ENCODE data around the gene DSE. TPM values are rescaled to one million over a fixed set of nuclear protein-coding genes. Genes with fewer than 3 reads are reported as not detected.

DSE gene
- total RNA-seq, 1 experiment from 2014 or later: 43.3 TPM

DNA sequence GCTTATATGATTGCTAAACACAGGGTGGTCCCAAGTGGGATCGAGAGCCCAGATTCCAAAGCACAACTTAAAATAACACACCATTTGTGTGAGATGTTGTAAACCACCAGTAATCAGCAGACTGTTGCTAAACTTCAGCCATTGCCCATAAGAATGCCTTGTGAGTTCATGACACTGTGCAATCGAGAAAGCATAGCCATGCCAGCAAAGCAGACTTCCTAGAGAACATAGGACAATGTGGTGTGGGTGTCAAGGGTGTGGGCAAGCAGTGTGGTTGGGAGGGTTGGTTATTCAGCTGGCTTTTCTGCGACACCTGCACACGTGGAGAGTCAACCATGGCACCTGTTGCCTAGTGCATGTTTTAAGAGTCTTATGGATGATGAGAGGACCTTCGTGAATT lies 74.4 kb downstream of the DSE start:
- H3K4me1 ChIP-seq (replicated peaks; ENCODE audit: insufficient read depth): peaks cover 26% of the 10 kb centered on the region
- ChIA-PET POLR2A (ENCODE audit: unreplicated experiment) (interaction anchor here (0.6 kb wide), 1 partner anchor 24 kb away, joined by 4 read pairs; no protein-coding TSS in a partner anchor), CTCF (no interaction called here)
- no peak overlapping the region for H2AFZ ChIP-seq
- 0 out of 2 replicates have a peak, but pooled peaks cover 11% of the 10 kb centered on the region for H3F3A ChIP-seq (ENCODE audit: insufficient read depth, low read depth)
- H3K4me3 ChIP-seq: no peak overlapping the region
- H3K79me2 ChIP-seq (ENCODE audit: low read depth): no peaks in the 10 kb centered on the region
- no peaks in the 10 kb centered on the region for H4K20me1 ChIP-seq (ENCODE audit: insufficient read depth)
- H3K27ac ChIP-seq: no peak overlapping the region
- H3K4me2 ChIP-seq: no peak overlapping the region
- TF ChIP-seq, protein P1, sequence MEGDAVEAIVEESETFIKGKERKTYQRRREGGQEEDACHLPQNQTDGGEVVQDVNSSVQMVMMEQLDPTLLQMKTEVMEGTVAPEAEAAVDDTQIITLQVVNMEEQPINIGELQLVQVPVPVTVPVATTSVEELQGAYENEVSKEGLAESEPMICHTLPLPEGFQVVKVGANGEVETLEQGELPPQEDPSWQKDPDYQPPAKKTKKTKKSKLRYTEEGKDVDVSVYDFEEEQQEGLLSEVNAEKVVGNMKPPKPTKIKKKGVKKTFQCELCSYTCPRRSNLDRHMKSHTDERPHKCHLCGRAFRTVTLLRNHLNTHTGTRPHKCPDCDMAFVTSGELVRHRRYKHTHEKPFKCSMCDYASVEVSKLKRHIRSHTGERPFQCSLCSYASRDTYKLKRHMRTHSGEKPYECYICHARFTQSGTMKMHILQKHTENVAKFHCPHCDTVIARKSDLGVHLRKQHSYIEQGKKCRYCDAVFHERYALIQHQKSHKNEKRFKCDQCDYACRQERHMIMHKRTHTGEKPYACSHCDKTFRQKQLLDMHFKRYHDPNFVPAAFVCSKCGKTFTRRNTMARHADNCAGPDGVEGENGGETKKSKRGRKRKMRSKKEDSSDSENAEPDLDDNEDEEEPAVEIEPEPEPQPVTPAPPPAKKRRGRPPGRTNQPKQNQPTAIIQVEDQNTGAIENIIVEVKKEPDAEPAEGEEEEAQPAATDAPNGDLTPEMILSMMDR (conservative IDR thresholded peaks at IDR 0.05): no peak
- no peak for TF ChIP-seq EZH2 (IDR thresholded peaks at IDR 0.05; ENCODE audit: low read depth)
- no peaks in the 10 kb centered on the region for H3K9me2 ChIP-seq (ENCODE audit: insufficient read depth)
- no peaks in the 10 kb centered on the region for H3K36me3 ChIP-seq (ENCODE audit: low read depth)
- DNase-seq: no peak
- BruUV-seq (replicated peaks): no TSS peak
- H3K27me3 ChIP-seq (ENCODE audit: insufficient read depth, low read depth): no peaks in the 10 kb centered on the region
- no peaks in the 10 kb centered on the region for H3K9me3 ChIP-seq (ENCODE audit: insufficient read depth, low read depth)
- intact Hi-C loops (cut with micrococcal nuclease; ENCODE audit: unreplicated experiment): no loop called here

DNA sequence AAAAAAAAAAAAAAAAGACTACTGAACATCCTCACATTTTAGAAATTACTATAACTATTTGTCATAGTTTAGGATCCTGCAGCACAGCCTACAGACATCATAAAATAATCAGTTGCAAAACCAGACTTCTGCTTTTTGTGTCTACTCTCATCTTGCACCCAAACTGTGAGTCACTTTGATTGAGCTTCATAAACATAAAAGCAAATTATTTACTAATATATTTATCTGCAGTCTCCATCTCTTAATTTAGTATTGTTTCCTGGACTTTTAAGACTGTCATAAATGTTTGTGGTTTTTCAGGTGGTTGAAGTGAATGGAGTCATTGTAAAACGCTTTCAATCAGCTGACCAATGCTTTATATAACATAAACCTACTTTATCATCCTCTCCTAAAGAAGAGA lies 75.7 kb downstream of the DSE start:
- intact Hi-C loops (cut with micrococcal nuclease; ENCODE audit: unreplicated experiment): no loop called here
- Histone ChIP-seq H3F3A (ENCODE audit: insufficient read depth, low read depth) (0 out of 2 replicates have a peak, but pooled peaks cover 11% of the 10 kb centered on the region), H3K4me2 (no peak overlapping the region), H3K79me2 (ENCODE audit: low read depth) (no peaks in the 10 kb centered on the region), H2AFZ (no peak overlapping the region), H3K36me3 (ENCODE audit: low read depth) (no peaks in the 10 kb centered on the region), H3K4me3 (no peak overlapping the region), H4K20me1 (ENCODE audit: insufficient read depth) (no peaks in the 10 kb centered on the region), H3K4me1 (replicated peaks; ENCODE audit: insufficient read depth) (peaks cover 26% of the 10 kb centered on the region), H3K9me2 (ENCODE audit: insufficient read depth) (no peaks in the 10 kb centered on the region), H3K27ac (no peak overlapping the region), H3K9me3 (ENCODE audit: insufficient read depth, low read depth) (no peaks in the 10 kb centered on the region), H3K27me3 (ENCODE audit: insufficient read depth, low read depth) (no peaks in the 10 kb centered on the region)
- TF ChIP-seq, protein P1 (conservative IDR thresholded peaks at IDR 0.05): no peak
- BruUV-seq (replicated peaks): no TSS peak
- POLR2A ChIA-PET (ENCODE audit: unreplicated experiment): interaction anchor here (0.6 kb wide), 1 partner anchor 65 kb away, joined by 3 read pairs; the partner anchor contains the start of gene CALHM5
- DNase-seq: peak in 1 of 2 experiments; percentile 80
- CTCF ChIA-PET: interaction anchor here (0.7 kb wide), 2 partner anchors 75 to 398 kb away, joined by 6 to 9 read pairs; no protein-coding TSS in a partner anchor

DNA sequence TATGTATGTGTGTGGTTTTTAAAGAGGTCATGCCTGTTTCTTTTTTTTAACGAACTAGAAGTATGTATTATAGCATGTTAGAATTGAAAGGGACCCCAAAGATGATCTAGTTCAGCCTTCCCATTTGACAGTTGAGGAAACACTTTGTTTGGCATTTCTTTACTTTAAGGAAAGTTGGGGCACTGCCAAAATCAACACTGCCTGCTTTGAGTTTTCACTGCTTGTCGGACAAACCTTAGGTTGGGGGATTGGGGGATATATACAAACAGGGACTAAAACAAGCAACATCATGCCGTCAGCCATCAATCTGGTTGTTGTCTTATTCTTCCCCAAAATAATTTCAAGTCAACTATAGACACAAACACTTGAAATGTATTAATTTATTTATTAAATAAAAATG lies 76.3 kb downstream of the DSE start:
- H3K4me3 ChIP-seq: no peak overlapping the region
- H3K27ac ChIP-seq: no peak overlapping the region; the same call in 1 of the 2 replicates

More for the DNA sequence above, 76.3 kb downstream of the DSE start:
- Histone ChIP-seq H4K20me1 (ENCODE audit: insufficient read depth) (no peaks in the 10 kb centered on the region), H3K36me3 (ENCODE audit: low read depth) (no peaks in the 10 kb centered on the region), H3K4me2 (peak overlapping the region; percentile 11; the same call in 1 of the 2 replicates), H3K79me2 (ENCODE audit: low read depth) (no peaks in the 10 kb centered on the region), H3K27me3 (ENCODE audit: insufficient read depth, low read depth) (no peaks in the 10 kb centered on the region), H3F3A (ENCODE audit: insufficient read depth, low read depth) (0 out of 2 replicates have a peak, but pooled peaks cover 11% of the 10 kb centered on the region), H3K9me2 (ENCODE audit: insufficient read depth) (no peaks in the 10 kb centered on the region), H3K9me3 (ENCODE audit: insufficient read depth, low read depth) (no peaks in the 10 kb centered on the region), H3K4me1 (replicated peaks; ENCODE audit: insufficient read depth) (peaks cover 26% of the 10 kb centered on the region), H2AFZ (no peak overlapping the region)
- no peak for DNase-seq
- no TSS peak for BruUV-seq (replicated peaks)
- no peak for TF ChIP-seq EZH2 (IDR thresholded peaks at IDR 0.05; ENCODE audit: low read depth)
- TF ChIP-seq, protein P1 (conservative IDR thresholded peaks at IDR 0.05): no peak
- intact Hi-C loops (cut with micrococcal nuclease; ENCODE audit: unreplicated experiment): no loop called here
- ChIA-PET CTCF (no interaction called here), POLR2A (ENCODE audit: unreplicated experiment) (no interaction called here)

Data from PC-9 (cell line).